Choroid plexus epithelial cell (primary cell): Measurements from ENCODE around the gene NAA16.
"Not testable (repeated sequence)": the region's sequence is repeated elsewhere in the genome, so short reads cannot be mapped to it uniquely, and the experiment has no call there.

Source experiments
- DNase-seq: peaks from one replicate; pipeline ENCODE4 v3.0.0-alpha.2; 2010; ENCODE audit warnings: low read depth
- H3K4me3 ChIP-seq: 2 replicates; pipeline ENCODE4 v1.5.1; 2011; ENCODE audit warnings: low read depth, mild to moderate bottlenecking, control low read depth, low read length, moderate library complexity
- CTCF ChIP-seq: conservative IDR thresholded peaks from 2 replicates; pipeline ENCODE4 v1.5.1; 2011; ENCODE audit warnings: low read depth, mild to moderate bottlenecking, control low read depth, inconsistent platforms, low read length, moderate library complexity

NAA16 gene

GRCh38 chr13:41411522-41411921, 100.5 kb downstream of the NAA16 start:
- DNase-seq = peak; percentile 83
- no peak overlapping the region for H3K4me3 ChIP-seq
- TF ChIP-seq CTCF = peak; percentile 64

- DNase-seq = no peak
- no peak overlapping the region for H3K4me3 ChIP-seq
- no peak for TF ChIP-seq CTCF
Observed at GRCh38 chr13:41413872-41414271, 102.8 kb downstream of the NAA16 start.

- no peak for TF ChIP-seq CTCF
- H3K4me3 ChIP-seq = no peak overlapping the region
- DNase-seq = no peak
Observed at GRCh38 chr13:41416276-41416675, 105.2 kb downstream of the NAA16 start.

GRCh38 chr13:41418027-41418426, 107.0 kb downstream of the NAA16 start:
- DNase-seq = peak; percentile 77
- no peak overlapping the region for H3K4me3 ChIP-seq
- no peak for TF ChIP-seq CTCF

GRCh38 chr13:41418731-41419130, 107.7 kb downstream of the NAA16 start:
- TF ChIP-seq CTCF = no peak
- H3K4me3 ChIP-seq = no peak overlapping the region
- DNase-seq = no peak

- TF ChIP-seq CTCF = no peak
- no peak for DNase-seq
- H3K4me3 ChIP-seq = no peak overlapping the region
Observed at GRCh38 chr13:41419206-41419605, 108.1 kb downstream of the NAA16 start.

GRCh38 chr13:41420146-41420545, 109.1 kb downstream of the NAA16 start:
- H3K4me3 ChIP-seq = no peak overlapping the region
- no peak for DNase-seq
- TF ChIP-seq CTCF = no peak

- not testable (repeated sequence) for H3K4me3 ChIP-seq, DNase-seq
Observed at GRCh38 chr13:41421330-41421729, 110.3 kb downstream of the NAA16 start.

GRCh38 chr13:41421983-41422382, 110.9 kb downstream of the NAA16 start:
- not testable (repeated sequence) for H3K4me3 ChIP-seq, DNase-seq

GRCh38 chr13:41423259-41423658, 112.2 kb downstream of the NAA16 start:
- H3K4me3 ChIP-seq, DNase-seq: not testable (repeated sequence)

GRCh38 chr13:41424675-41425074, 113.6 kb downstream of the NAA16 start:
- DNase-seq, H3K4me3 ChIP-seq: not testable (repeated sequence)
